ENCODE results near the gene AK3. TPM values are rescaled to one million over a fixed set of nuclear protein-coding genes. Genes with fewer than 3 reads are reported as not detected.

The AK3 gene
- total RNA-seq, 1 donor from 2014 or later = 197 TPM

DNA sequence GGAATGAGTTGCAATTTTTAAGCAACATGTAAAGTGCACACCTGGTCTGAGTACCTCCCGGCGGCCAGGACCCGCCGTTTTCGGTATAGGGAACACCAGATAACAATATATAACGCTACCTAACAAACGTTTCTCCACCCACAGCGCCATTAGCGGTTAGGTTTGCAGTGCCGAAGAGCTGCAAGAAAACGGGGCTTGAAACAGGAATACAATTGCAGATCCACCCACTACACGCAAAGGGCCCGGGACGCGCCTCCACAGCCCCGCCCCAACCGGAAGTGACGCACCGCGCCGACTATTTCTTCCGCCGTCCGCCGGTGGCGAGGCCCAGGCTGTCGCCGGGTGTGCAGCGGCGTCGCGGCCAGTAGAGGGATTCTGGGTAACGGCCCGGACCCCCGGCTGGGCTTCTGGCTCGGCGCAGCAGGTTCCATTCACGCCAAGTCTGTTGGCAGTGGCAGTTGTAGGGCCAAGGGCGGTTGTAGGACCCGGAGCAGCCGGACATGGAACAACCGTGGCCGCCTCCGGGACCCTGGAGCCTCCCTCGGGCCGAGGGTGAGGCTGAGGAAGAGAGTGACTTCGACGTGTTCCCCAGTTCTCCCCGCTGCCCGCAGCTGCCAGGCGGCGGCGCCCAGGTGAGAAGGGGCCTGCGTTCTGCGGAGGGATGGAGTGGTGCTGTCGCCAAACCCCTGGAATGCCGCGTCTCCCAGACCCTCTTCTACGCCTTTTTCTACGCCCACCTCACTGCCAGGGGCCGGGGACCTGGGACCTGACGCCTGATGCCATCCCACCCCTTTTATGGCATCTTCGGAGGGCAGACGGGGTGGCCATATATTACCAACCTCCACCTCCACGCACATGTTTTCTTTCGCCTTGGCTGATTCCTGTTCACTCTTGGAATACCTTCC is 61.5 kb downstream of the AK3 start, which contains the start of gene CDC37L1:
Gene CDC37L1 (plus strand): TSS at position 302 of the 905 bp plus-strand sequence. CDS start 199 bp downstream, at position 501.
- DNase-seq = peak; percentile 99
- intact Hi-C loops (cut with micrococcal nuclease) = no loop called here
- peak within 1 kb of the TSS; percentile 88 for H3K4me3 ChIP-seq
- TF ChIP-seq, protein P1, sequence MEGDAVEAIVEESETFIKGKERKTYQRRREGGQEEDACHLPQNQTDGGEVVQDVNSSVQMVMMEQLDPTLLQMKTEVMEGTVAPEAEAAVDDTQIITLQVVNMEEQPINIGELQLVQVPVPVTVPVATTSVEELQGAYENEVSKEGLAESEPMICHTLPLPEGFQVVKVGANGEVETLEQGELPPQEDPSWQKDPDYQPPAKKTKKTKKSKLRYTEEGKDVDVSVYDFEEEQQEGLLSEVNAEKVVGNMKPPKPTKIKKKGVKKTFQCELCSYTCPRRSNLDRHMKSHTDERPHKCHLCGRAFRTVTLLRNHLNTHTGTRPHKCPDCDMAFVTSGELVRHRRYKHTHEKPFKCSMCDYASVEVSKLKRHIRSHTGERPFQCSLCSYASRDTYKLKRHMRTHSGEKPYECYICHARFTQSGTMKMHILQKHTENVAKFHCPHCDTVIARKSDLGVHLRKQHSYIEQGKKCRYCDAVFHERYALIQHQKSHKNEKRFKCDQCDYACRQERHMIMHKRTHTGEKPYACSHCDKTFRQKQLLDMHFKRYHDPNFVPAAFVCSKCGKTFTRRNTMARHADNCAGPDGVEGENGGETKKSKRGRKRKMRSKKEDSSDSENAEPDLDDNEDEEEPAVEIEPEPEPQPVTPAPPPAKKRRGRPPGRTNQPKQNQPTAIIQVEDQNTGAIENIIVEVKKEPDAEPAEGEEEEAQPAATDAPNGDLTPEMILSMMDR (IDR thresholded peaks at IDR 0.05; ENCODE audit: borderline replicate concordance) = peak; percentile 81
- no peaks in the 10 kb centered on the region for H3K27me3 ChIP-seq (ENCODE audit: low read depth)
- H3K36me3 ChIP-seq = no peaks in the 10 kb centered on the region
- H3K4me1 ChIP-seq = peaks cover 53% of the 10 kb centered on the region
- H3K27ac ChIP-seq (replicated peaks) = peak within 1 kb of the TSS; percentile 95
- H3K9me3 ChIP-seq (replicated peaks) = no peaks in the 10 kb centered on the region

DNA sequence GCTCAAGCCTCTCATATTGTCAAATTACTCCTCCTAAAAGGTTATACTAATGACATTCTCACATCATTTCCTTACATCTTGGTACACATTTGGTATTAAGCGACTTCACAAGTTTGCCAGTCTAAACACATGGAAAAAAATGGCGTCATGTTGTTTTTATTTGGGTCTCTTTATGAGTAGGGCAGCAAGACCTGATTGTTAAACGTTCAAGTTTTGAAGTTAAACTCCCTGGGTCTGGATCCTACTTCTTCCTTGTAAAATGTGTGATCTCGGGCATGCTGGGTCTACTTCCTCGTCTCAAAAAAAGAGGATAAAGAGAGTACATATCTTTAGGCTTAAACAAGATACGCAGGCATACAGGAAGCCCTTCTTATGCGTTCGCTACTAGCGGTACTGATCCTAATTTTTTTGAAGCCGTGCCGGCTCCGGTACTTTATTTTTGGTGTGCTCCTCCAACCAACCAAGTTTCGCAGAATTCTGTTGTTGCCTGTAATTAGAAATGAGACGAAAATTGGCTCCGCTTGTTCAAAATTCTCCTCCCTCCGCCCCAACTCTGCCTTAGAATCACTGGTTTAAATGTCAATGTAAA is 62.2 kb downstream of the AK3 start:
- Histone ChIP-seq H3K27ac (replicated peaks) (peak overlapping the region; percentile 95), H3K4me1 (peaks cover 45% of the 10 kb centered on the region), H3K36me3 (no peaks in the 10 kb centered on the region), H3K4me3 (peak overlapping the region; percentile 88), H3K27me3 (ENCODE audit: low read depth) (no peaks in the 10 kb centered on the region), H3K9me3 (replicated peaks) (no peaks in the 10 kb centered on the region)
- no peak for DNase-seq
- intact Hi-C loops (cut with micrococcal nuclease) = no loop called here
- TF ChIP-seq, protein P1 (IDR thresholded peaks at IDR 0.05; ENCODE audit: borderline replicate concordance) = no peak

DNA sequence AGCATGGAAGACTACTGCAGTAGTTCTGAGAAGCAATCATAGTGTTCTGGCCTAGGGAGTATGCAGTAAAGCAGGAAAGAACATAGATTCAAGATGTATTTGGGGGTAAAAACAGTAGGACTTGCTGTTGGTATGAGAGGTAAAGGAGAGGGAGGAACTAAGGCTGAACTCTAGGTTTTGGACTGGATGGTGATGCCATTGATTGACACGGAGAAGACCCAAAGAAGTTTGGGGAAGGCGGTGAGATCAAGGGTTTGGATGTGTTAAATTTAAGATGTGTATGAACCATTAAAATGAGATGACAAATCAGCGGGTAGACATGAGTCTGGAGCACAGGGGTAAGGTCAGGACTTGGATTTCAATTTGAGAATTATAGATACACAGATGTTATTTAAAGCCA is 63.6 kb downstream of the AK3 start:
- TF ChIP-seq, protein P1 (IDR thresholded peaks at IDR 0.05; ENCODE audit: borderline replicate concordance) = no peak
- no peak overlapping the region for H3K27ac ChIP-seq (replicated peaks)
- H3K36me3 ChIP-seq = no peaks in the 10 kb centered on the region
- no peaks in the 10 kb centered on the region for H3K9me3 ChIP-seq (replicated peaks)
- intact Hi-C loops (cut with micrococcal nuclease) = no loop called here
- peaks cover 34% of the 10 kb centered on the region for H3K4me1 ChIP-seq
- no peak for DNase-seq
- H3K4me3 ChIP-seq = no peak overlapping the region
- no peaks in the 10 kb centered on the region for H3K27me3 ChIP-seq (ENCODE audit: low read depth)

DNA sequence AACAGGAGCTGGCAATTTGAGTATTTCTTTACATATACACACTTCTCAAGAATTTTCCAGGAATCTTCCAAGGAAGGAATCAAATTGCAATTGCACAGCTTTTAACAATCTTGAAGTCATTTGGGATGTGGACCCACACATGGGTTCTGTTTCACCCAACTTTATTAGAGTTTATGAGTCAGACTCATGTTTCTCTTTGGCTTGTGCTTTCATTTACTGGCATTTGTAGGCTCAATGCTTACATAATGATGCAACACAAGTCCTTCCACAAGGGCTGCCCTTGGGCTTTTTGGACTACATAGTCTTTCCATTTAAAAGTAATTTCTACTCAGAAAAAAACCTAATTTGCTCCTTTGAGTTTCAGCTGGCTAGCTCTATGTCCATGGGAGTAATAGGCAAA is 66.2 kb downstream of the AK3 start:
- TF ChIP-seq, protein P1 (IDR thresholded peaks at IDR 0.05; ENCODE audit: borderline replicate concordance) = no peak
- intact Hi-C loops (cut with micrococcal nuclease) = no loop called here

DNA sequence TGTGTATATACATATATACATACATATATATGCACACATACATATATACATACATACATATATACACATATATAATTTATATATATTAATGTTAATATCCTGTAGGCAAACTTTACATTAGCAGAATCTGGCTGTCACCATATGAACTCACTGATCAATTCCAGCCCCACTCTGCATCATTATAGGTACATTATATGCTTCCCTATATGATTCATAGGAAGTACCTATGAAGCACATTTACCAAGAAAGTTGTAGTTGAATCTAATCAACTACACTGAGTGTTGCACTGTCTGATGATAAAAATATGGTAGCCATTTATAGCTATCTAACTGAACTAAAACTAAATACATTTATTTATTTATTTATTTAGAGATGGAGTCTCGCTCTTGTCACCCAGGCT is 69.3 kb downstream of the AK3 start:
- no peak overlapping the region for H3K4me3 ChIP-seq
- intact Hi-C loops (cut with micrococcal nuclease) = no loop called here
- TF ChIP-seq, protein P1 (IDR thresholded peaks at IDR 0.05; ENCODE audit: borderline replicate concordance) = no peak

More for the DNA sequence above, 66.2 kb downstream of the AK3 start:
- Histone ChIP-seq H3K27me3 (ENCODE audit: low read depth) (no peaks in the 10 kb centered on the region), H3K36me3 (no peaks in the 10 kb centered on the region), H3K27ac (replicated peaks) (no peak overlapping the region), H3K9me3 (replicated peaks) (no peaks in the 10 kb centered on the region), H3K4me1 (peaks cover 8% of the 10 kb centered on the region), H3K4me3 (no peak overlapping the region)
- DNase-seq = no peak

More for the DNA sequence above, 69.3 kb downstream of the AK3 start:
- H3K4me1 ChIP-seq = peaks cover 2% of the 10 kb centered on the region
- no peaks in the 10 kb centered on the region for H3K36me3 ChIP-seq
- H3K27ac ChIP-seq (replicated peaks) = no peak overlapping the region
- H3K9me3 ChIP-seq (replicated peaks) = no peaks in the 10 kb centered on the region
- H3K27me3 ChIP-seq (ENCODE audit: low read depth) = no peaks in the 10 kb centered on the region
- DNase-seq = no peak
